Astrocyte (in vitro differentiated cells and primary cell): ENCODE results near the gene THOC6. TPM values are rescaled to one million over a fixed set of nuclear protein-coding genes. Genes with fewer than 3 reads are reported as not detected.

Experiments used
- DNase-seq: peaks from one replicate; pipeline ENCODE4 v3.0.0-alpha.2; 2010; ENCODE audit warnings: low read depth
- FAIRE-seq: peaks from 2 replicates; lab custom pipeline; 2011; peaks lifted over from hg19 to GRCh38; lab: Jason Lieb, UNC
- H2AFZ ChIP-seq: 2 replicates; pipeline ENCODE4 v1.6.0; 2012; ENCODE audit warnings: low read depth, low read length, inconsistent platforms
- H3K27ac ChIP-seq: 2 replicates; pipeline ENCODE4 v1.5.1; 2011; ENCODE audit warnings: low read depth, low read length, inconsistent platforms
- H3K27me3 ChIP-seq: 2 replicates; pipeline ENCODE4 v1.6.0; 2011; ENCODE audit warnings: low read length, inconsistent platforms; ENCODE audit not compliant: insufficient read depth
- H3K36me3 ChIP-seq: 2 replicates; pipeline ENCODE4 v1.5.1; 2011; ENCODE audit warnings: low read length, inconsistent platforms; ENCODE audit not compliant: insufficient read depth
- H3K4me1 ChIP-seq: 2 replicates; pipeline ENCODE4 v1.5.1; 2011; ENCODE audit warnings: low read length, inconsistent platforms; ENCODE audit not compliant: insufficient read depth
- H3K4me2 ChIP-seq: 2 replicates; pipeline ENCODE4 v1.6.0; 2012; ENCODE audit warnings: low read length, inconsistent platforms
- H3K4me3 ChIP-seq: 2 replicates; pipeline ENCODE4 v1.5.1; 2011; ENCODE audit warnings: low read depth, mild to moderate bottlenecking, low read length, inconsistent platforms; ENCODE audit not compliant: insufficient read depth
- H3K79me2 ChIP-seq: 2 replicates; pipeline ENCODE4 v1.6.0; 2012; ENCODE audit warnings: mild to moderate bottlenecking, low read length, inconsistent platforms; ENCODE audit not compliant: insufficient read depth
- H3K9ac ChIP-seq: 2 replicates; pipeline ENCODE4 v1.6.0; 2012; ENCODE audit warnings: mild to moderate bottlenecking, low read length, inconsistent platforms
- H3K9me3 ChIP-seq: 2 replicates; pipeline ENCODE4 v1.5.1; 2012; ENCODE audit warnings: low read depth, mild to moderate bottlenecking, low read length, inconsistent platforms; ENCODE audit not compliant: insufficient read depth
- H4K20me1 ChIP-seq: 2 replicates; pipeline ENCODE4 v1.6.0; 2012; ENCODE audit warnings: low read length, inconsistent platforms; ENCODE audit not compliant: insufficient read depth
- H3K27ac Mint-ChIP-seq: one replicate; pipeline ENCODE4 v1.8.0; 2021; ENCODE audit warnings: mild to moderate bottlenecking, mixed read lengths; ENCODE audit not compliant: unreplicated experiment
- H3K27me3 Mint-ChIP-seq: one replicate; pipeline ENCODE4 v1.8.0; 2021; ENCODE audit warnings: low read depth, mixed read lengths; ENCODE audit not compliant: unreplicated experiment
- H3K36me3 Mint-ChIP-seq: one replicate; pipeline ENCODE4 v1.8.0; 2021; ENCODE audit warnings: low read depth, mixed read lengths; ENCODE audit not compliant: unreplicated experiment
- H3K4me1 Mint-ChIP-seq: one replicate; pipeline ENCODE4 v1.8.0; 2021; ENCODE audit warnings: low read depth, mixed read lengths; ENCODE audit not compliant: unreplicated experiment
- H3K4me3 Mint-ChIP-seq: one replicate; pipeline ENCODE4 v1.8.0; 2021; ENCODE audit warnings: mild to moderate bottlenecking, moderate library complexity, mixed read lengths; ENCODE audit not compliant: unreplicated experiment
- H3K9me3 Mint-ChIP-seq: one replicate; pipeline ENCODE4 v1.8.0; 2021; ENCODE audit warnings: mild to moderate bottlenecking, mixed read lengths; ENCODE audit not compliant: unreplicated experiment
- EZH2 ChIP-seq: IDR thresholded peaks from 2 replicates; pipeline ENCODE4 v1.6.1; 2012; ENCODE audit warnings: mild to moderate bottlenecking, low read length, inconsistent platforms; ENCODE audit not compliant: insufficient read depth
- total RNA-seq: library from RNA; stranded (reverse); gene quantifications from 2 replicates; pipeline ENCODE4 v1.2.1, GENCODE V29; 2021
- TF ChIP-seq, protein P1 (sequence below): IDR thresholded peaks from 2 replicates; pipeline ENCODE4 v1.5.1; 2011; ENCODE audit warnings: low read depth, mild to moderate bottlenecking, inconsistent platforms, low read length, moderate library complexity; ENCODE audit not compliant: insufficient read depth

THOC6 gene
- total RNA-seq, 1 donor from 2014 or later: 22.3 TPM

DNA sequence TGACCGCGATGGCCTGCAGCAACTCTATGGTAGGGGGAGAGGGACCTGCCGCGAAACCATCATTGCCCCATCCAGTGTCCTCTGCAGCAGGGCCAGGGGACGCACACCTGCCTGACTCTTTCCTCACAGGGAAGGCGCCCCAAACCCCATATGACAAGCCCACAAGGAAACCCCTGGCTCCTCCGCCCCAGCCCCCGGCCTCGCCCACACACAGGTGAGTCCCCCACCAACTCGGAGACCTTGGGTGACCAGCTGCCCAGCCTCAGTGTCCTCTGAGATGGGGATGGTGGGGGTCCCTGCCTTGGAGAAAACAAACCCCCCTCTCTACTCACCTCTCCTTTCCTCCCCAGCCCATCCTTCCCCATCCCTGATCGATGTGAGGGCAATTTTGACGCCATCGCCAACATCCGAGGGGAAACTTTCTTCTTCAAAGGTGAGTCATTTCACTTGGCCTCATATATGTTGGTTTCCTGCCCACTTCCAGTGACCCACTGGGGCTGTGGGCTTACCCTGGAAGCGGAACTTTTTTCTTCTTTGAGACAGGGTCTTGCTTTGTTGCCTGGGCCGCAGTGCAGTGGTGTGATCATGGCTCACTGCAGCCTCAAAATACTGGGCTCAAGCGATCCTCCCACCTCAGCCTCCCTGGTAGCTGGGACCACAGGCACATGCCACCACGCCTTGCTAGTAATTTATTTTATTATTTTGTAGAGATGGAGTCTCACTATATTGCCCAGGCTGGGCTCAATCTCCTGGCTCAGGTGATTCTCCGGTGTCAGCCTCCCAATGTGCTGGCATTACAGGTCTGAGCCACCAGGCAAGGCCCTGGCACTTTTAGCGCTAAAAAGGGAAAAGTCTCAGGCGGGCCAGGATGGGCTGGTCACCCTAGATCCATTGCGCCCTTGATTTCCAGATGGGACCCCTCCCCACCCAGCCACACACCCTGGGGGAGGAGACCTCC is 33.6 kb downstream of the THOC6 start:
- H3K27me3 Mint-ChIP-seq: peaks cover 6% of the 10 kb centered on the region
- peak overlapping the region; percentile 93 for H3K4me2 ChIP-seq

DNA sequence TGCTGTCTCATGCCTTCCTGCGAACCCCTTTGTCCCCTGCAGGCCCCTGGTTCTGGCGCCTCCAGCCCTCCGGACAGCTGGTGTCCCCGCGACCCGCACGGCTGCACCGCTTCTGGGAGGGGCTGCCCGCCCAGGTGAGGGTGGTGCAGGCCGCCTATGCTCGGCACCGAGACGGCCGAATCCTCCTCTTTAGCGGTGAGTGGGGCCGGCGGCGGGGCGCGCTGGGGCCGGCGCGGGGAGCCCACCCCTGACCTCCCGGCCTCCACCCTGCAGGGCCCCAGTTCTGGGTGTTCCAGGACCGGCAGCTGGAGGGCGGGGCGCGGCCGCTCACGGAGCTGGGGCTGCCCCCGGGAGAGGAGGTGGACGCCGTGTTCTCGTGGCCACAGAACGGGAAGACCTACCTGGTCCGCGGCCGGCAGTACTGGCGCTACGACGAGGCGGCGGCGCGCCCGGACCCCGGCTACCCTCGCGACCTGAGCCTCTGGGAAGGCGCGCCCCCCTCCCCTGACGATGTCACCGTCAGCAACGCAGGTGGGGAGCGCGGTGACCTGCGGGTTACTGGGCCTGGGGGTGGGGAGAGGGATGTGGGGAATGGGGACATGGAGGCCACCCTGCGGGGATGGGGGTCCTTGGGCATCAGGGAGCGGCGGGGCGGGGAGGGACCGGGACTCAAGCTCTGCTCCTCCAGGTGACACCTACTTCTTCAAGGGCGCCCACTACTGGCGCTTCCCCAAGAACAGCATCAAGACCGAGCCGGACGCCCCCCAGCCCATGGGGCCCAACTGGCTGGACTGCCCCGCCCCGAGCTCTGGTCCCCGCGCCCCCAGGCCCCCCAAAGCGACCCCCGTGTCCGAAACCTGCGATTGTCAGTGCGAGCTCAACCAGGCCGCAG is 34.5 kb downstream of the THOC6 start:
- H3K9me3 ChIP-seq: no peaks in the 10 kb centered on the region
- peak overlapping the region; percentile 85 for H3K9ac ChIP-seq

More for the DNA sequence above, 33.6 kb downstream of the THOC6 start:
- TF ChIP-seq, protein P1, sequence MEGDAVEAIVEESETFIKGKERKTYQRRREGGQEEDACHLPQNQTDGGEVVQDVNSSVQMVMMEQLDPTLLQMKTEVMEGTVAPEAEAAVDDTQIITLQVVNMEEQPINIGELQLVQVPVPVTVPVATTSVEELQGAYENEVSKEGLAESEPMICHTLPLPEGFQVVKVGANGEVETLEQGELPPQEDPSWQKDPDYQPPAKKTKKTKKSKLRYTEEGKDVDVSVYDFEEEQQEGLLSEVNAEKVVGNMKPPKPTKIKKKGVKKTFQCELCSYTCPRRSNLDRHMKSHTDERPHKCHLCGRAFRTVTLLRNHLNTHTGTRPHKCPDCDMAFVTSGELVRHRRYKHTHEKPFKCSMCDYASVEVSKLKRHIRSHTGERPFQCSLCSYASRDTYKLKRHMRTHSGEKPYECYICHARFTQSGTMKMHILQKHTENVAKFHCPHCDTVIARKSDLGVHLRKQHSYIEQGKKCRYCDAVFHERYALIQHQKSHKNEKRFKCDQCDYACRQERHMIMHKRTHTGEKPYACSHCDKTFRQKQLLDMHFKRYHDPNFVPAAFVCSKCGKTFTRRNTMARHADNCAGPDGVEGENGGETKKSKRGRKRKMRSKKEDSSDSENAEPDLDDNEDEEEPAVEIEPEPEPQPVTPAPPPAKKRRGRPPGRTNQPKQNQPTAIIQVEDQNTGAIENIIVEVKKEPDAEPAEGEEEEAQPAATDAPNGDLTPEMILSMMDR: no peak
- no peak for TF ChIP-seq EZH2
- Histone ChIP-seq H4K20me1 (peaks cover 3% of the 10 kb centered on the region), H3K9me3 (no peaks in the 10 kb centered on the region), H3K27ac (no peak overlapping the region), H3K36me3 (no peaks in the 10 kb centered on the region), H3K79me2 (no peaks in the 10 kb centered on the region), H3K27me3 (no peaks in the 10 kb centered on the region), H3K9ac (no peak overlapping the region), H3K4me3 (peak overlapping the region; percentile 73), H3K4me1 (peaks cover 10% of the 10 kb centered on the region), H2AFZ (no peak overlapping the region)
- H3K36me3 Mint-ChIP-seq: peaks cover 10% of the 10 kb centered on the region
- peaks cover 3% of the 10 kb centered on the region for H3K9me3 Mint-ChIP-seq
- FAIRE-seq (no peak), DNase-seq (no peak)
- H3K4me1 Mint-ChIP-seq: no peaks in the 10 kb centered on the region
- H3K27ac Mint-ChIP-seq: no peak overlapping the region
- H3K4me3 Mint-ChIP-seq: peak overlapping the region; percentile 66

More for the DNA sequence above, 34.5 kb downstream of the THOC6 start:
- Histone ChIP-seq H4K20me1 (peaks cover 3% of the 10 kb centered on the region), H3K4me3 (peak overlapping the region; percentile 73), H3K4me2 (peak overlapping the region; percentile 93), H3K27me3 (no peaks in the 10 kb centered on the region), H3K27ac (peak overlapping the region; percentile 50), H3K79me2 (no peaks in the 10 kb centered on the region), H3K4me1 (peaks cover 10% of the 10 kb centered on the region), H2AFZ (peak overlapping the region; percentile 96), H3K36me3 (no peaks in the 10 kb centered on the region)
- H3K9me3 Mint-ChIP-seq: peaks cover 3% of the 10 kb centered on the region
- H3K36me3 Mint-ChIP-seq: peaks cover 10% of the 10 kb centered on the region
- H3K27ac Mint-ChIP-seq: no peak overlapping the region
- FAIRE-seq: no peak
- DNase-seq: no peak
- no peaks in the 10 kb centered on the region for H3K4me1 Mint-ChIP-seq
- H3K4me3 Mint-ChIP-seq: peak overlapping the region; percentile 86
- peaks cover 6% of the 10 kb centered on the region for H3K27me3 Mint-ChIP-seq
- TF ChIP-seq EZH2: peak; percentile 55
- TF ChIP-seq, protein P1: no peak
